Omental fat pad (tissue), 4 donors: ENCODE results near the gene DDB1. TPM values are rescaled to one million over a fixed set of nuclear protein-coding genes. Genes with fewer than 3 reads are reported as not detected.

ENCODE experiments used
- ATAC-seq: fragments of 150-250 bp; one replicate; pipeline ENCODE4 v1.9.1; 2016; ENCODE audit warnings: mild to moderate bottlenecking, moderate library complexity; ENCODE audit not compliant: low FRiP score
- DNase-seq: peaks from one replicate; pipeline ENCODE4 v3.0.0-alpha.2; 2019; ENCODE audit warnings: low spot score
- CTCF ChIP-seq, 3 donors: fragments of 450-650 bp; IDR thresholded peaks; one replicate each; pipeline ENCODE4 v1.5.1; 2016 to 2017; ENCODE audit warnings: antibody characterized with exemption in 3 of 3, mild to moderate bottlenecking in 3 of 3, moderate library complexity in 2 of 3
- total RNA-seq, 4 donors: library from RNA; depleted of rRNA; stranded (reverse); fragments of >200 nt; gene quantifications; one replicate each; pipeline ENCODE4 v1.1.0, GENCODE V29; 2016

The DDB1 gene
- total RNA-seq, 4 donors from 2014 or later, result 127 to 182 (median 155) TPM

GRCh38 chr11:61370349-61371005, 37.6 kb upstream of the DDB1 start:
- DNase-seq (no peak), ATAC-seq (no peak)
- TF ChIP-seq CTCF (IDR thresholded peaks at IDR 0.05), result no peak

GRCh38 chr11:61369372-61370348, 36.8 kb upstream of the DDB1 start:
- TF ChIP-seq CTCF (IDR thresholded peaks at IDR 0.05), result no peak
- DNase-seq (no peak), ATAC-seq (peak; percentile 92)

- ATAC-seq (no peak), DNase-seq (no peak)
- no peak for TF ChIP-seq CTCF (IDR thresholded peaks at IDR 0.05)
These were observed 35.7 kb upstream of the DDB1 start for GRCh38 chr11:61368646-61369045.

- no peak for TF ChIP-seq CTCF (IDR thresholded peaks at IDR 0.05)
- DNase-seq (no peak), ATAC-seq (no peak)
These were observed 34.5 kb upstream of the DDB1 start for GRCh38 chr11:61367406-61367805.

- no peak for TF ChIP-seq CTCF (IDR thresholded peaks at IDR 0.05)
- DNase-seq (no peak), ATAC-seq (no peak)
These were observed 31.2 kb upstream of the DDB1 start for GRCh38 chr11:61364012-61364675.

GRCh38 chr11:61362542-61362875, 29.6 kb upstream of the DDB1 start:
- TF ChIP-seq CTCF (IDR thresholded peaks at IDR 0.05), result no peak
- DNase-seq (no peak), ATAC-seq (peak; percentile 30)
